Measurements from ENCODE around the gene CD151.

The CD151 gene

GRCh38 chr11:860234-861104 is 27.7 kb downstream of the CD151 start:
- no peak for TF ChIP-seq CTCF (conservative IDR thresholded peaks at IDR 0.05)
- peak overlapping the region; percentile 60 for H3K27ac ChIP-seq

- no peak for TF ChIP-seq CTCF (conservative IDR thresholded peaks at IDR 0.05)
- no peak overlapping the region for H3K27ac ChIP-seq
Observed at GRCh38 chr11:861105-861479, 28.3 kb downstream of the CD151 start.

GRCh38 chr11:862081-862661 is 29.4 kb downstream of the CD151 start:
- H3K27ac ChIP-seq, result no peak overlapping the region
- no peak for TF ChIP-seq CTCF (conservative IDR thresholded peaks at IDR 0.05)

GRCh38 chr11:862696-863022 is 29.9 kb downstream of the CD151 start:
- TF ChIP-seq CTCF (conservative IDR thresholded peaks at IDR 0.05), result no peak
- H3K27ac ChIP-seq, result no peak overlapping the region

- H3K27ac ChIP-seq, result no peak overlapping the region
- TF ChIP-seq CTCF (conservative IDR thresholded peaks at IDR 0.05), result no peak
Observed at GRCh38 chr11:863023-863909, 30.5 kb downstream of the CD151 start.

GRCh38 chr11:863910-864827 is 31.4 kb downstream of the CD151 start:
- H3K27ac ChIP-seq, result no peak overlapping the region
- TF ChIP-seq CTCF (conservative IDR thresholded peaks at IDR 0.05), result no peak

Measured in VCaP (cell line).